Duodenal mucosa (tissue), 2 donors: ENCODE results near the gene TIFAB.

ENCODE experiments used
- H3K27ac ChIP-seq: one replicate; pipeline ENCODE4 v1.7.0; 2013; ENCODE audit warnings: low read depth, low read length
- H3K27me3 ChIP-seq, 2 donors: one replicate each; pipeline ENCODE4 v1.7.0; 2013; ENCODE audit warnings: low read length in 2 of 2, control low read depth in 1 of 2; ENCODE audit not compliant: insufficient read depth in 2 of 2, control insufficient read depth in 1 of 2
- H3K36me3 ChIP-seq, 2 donors: one replicate each; pipeline ENCODE4 v1.7.0; 2013; ENCODE audit warnings: low read length in 2 of 2, control low read depth in 1 of 2; ENCODE audit not compliant: insufficient read depth in 2 of 2, control insufficient read depth in 1 of 2
- H3K4me1 ChIP-seq, 2 donors: one replicate each; pipeline ENCODE4 v1.7.0; 2013; ENCODE audit warnings: low read length in 2 of 2, control low read depth in 1 of 2; ENCODE audit not compliant: insufficient read depth in 2 of 2, control insufficient read depth in 1 of 2
- H3K4me3 ChIP-seq, 2 donors: one replicate each; pipeline ENCODE4 v1.7.0; 2013; ENCODE audit warnings: low read length in 2 of 2, low read depth in 1 of 2
- H3K9ac ChIP-seq, 2 donors: one replicate each; pipeline ENCODE4 v1.7.0; 2013; ENCODE audit warnings: low read length in 2 of 2, low read depth in 1 of 2
- H3K9me3 ChIP-seq, 2 donors: one replicate each; pipeline ENCODE4 v1.7.0; 2013; ENCODE audit warnings: low read length in 2 of 2, control low read depth in 1 of 2; ENCODE audit not compliant: control insufficient read depth in 1 of 2

The TIFAB gene

DNA sequence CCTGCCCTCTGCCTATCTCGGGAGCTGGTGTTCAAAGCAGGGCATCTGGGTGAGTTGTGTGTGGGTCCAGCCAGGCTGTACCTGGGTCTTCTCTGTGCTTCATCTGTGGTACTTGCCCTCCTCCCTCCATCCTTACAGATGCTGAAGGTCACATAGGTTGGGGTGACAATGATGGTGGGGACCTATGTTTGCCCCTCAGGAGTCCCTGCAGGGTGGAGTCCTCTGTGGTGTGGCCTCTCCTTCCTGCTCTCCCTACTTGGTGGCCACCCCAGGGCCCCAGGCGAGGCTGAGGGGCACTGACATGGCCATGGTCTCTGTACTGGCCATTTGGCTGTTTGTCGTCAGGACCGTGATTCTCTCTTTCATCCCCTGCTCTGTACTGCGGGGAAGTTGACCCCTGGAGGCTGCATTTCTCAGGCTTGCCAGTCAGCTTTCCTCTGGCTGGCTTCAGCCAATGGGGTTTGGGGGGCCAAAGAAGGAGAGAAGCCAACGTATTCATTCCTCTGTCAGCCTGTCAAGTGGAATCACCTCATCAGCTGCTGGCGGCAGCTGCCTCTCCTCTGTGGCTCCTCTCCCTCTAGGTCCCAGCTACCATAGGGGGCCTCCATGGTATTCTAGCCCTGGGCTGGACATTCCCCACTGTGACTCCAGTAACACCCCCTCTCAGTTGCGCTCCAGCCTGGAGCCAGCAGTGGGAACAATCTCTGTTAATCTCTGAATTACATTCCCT is 9.6 kb downstream of the TIFAB start:
- Histone ChIP-seq H3K4me3 (no peak overlapping the region), H3K4me1 (peaks cover 11 to 16% of the 10 kb centered on the region in 2 donors), H3K27ac (no peak overlapping the region)

DNA sequence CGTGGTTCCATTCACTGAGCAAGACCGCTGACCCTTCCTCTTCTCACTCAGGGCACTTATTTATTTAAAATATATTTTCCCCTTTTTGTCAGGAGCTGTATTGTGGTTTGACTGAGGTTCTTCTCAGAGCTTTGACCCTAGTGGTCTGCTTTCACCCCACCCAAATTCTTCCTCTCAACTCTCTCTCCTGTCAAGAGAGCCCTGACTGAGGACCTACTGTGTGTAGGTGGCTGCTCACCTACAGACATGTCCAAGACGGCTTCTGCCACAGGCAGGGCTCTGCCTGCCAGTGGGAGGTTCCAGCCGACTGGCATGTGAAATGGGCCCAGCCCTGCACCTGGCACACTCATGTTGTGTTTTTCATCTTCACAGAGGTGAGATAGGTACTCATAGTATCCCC is 10.2 kb downstream of the TIFAB start:
- no peaks in the 10 kb centered on the region for H3K36me3 ChIP-seq
- no peaks in the 10 kb centered on the region for H3K27me3 ChIP-seq
- H3K9me3 ChIP-seq, result no peaks in the 10 kb centered on the region
- no peak overlapping the region for H3K27ac ChIP-seq
- H3K4me3 ChIP-seq, result no peak overlapping the region
- peaks cover 11 to 16% of the 10 kb centered on the region in 2 donors for H3K4me1 ChIP-seq
- H3K9ac ChIP-seq, result no peak overlapping the region

More for the DNA sequence above, 9.6 kb downstream of the TIFAB start:
- Histone ChIP-seq H3K9ac (no peak overlapping the region), H3K9me3 (no peaks in the 10 kb centered on the region), H3K27me3 (no peaks in the 10 kb centered on the region), H3K36me3 (no peaks in the 10 kb centered on the region)

DNA sequence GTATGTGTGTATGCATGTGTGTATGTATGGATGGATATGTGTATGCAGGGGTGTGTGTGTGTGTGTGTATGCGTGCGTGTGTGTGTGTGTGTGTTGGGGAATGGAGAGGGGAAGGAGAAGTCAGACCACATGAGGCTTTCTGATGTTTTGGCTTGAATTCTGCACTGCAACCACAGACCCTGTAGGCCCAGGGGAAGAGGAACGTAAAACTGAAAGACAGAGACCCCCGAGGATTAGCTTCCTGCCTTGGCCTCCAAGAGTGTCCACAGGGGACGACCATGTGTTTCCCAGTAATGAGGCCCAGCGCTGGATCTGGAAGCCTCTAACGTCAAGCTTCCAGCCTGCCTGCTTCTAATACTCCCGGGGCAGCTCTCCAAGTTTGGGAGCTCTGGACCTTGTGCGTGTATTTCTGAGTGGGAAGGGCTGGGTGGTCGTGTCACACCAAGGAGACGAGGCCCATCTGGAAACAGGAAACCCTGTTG is 10.8 kb downstream of the TIFAB start:
- Histone ChIP-seq H3K9me3 (no peaks in the 10 kb centered on the region), H3K27me3 (no peaks in the 10 kb centered on the region), H3K9ac (no peak overlapping the region), H3K36me3 (no peaks in the 10 kb centered on the region), H3K4me3 (no peak overlapping the region), H3K4me1 (peaks cover 11 to 16% of the 10 kb centered on the region in 2 donors), H3K27ac (no peak overlapping the region)

DNA sequence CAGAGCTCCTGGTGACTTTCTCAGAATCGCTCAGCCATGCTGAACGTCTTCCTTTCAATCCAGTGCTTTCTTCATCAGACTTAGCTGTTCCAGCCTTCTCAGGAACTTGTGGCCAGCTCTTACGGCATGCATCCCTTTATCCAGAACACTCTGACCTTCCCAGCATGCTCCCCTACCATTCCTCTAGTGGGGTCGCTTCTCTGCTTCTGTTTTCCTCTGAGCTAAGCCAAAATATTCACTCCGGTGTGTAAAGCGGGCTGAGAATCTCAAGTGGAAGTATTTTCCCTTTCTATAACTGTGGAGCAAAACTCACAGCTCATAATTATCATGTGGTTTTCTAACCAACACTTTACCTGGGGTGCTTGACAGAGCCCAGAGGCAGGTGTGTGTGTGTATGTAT is 11.2 kb downstream of the TIFAB start:
- H3K4me1 ChIP-seq, result peaks cover 11 to 16% of the 10 kb centered on the region in 2 donors
- no peak overlapping the region for H3K9ac ChIP-seq
- H3K4me3 ChIP-seq, result no peak overlapping the region
- H3K36me3 ChIP-seq, result no peaks in the 10 kb centered on the region
- no peak overlapping the region for H3K27ac ChIP-seq
- H3K9me3 ChIP-seq, result no peaks in the 10 kb centered on the region
- no peaks in the 10 kb centered on the region for H3K27me3 ChIP-seq

DNA sequence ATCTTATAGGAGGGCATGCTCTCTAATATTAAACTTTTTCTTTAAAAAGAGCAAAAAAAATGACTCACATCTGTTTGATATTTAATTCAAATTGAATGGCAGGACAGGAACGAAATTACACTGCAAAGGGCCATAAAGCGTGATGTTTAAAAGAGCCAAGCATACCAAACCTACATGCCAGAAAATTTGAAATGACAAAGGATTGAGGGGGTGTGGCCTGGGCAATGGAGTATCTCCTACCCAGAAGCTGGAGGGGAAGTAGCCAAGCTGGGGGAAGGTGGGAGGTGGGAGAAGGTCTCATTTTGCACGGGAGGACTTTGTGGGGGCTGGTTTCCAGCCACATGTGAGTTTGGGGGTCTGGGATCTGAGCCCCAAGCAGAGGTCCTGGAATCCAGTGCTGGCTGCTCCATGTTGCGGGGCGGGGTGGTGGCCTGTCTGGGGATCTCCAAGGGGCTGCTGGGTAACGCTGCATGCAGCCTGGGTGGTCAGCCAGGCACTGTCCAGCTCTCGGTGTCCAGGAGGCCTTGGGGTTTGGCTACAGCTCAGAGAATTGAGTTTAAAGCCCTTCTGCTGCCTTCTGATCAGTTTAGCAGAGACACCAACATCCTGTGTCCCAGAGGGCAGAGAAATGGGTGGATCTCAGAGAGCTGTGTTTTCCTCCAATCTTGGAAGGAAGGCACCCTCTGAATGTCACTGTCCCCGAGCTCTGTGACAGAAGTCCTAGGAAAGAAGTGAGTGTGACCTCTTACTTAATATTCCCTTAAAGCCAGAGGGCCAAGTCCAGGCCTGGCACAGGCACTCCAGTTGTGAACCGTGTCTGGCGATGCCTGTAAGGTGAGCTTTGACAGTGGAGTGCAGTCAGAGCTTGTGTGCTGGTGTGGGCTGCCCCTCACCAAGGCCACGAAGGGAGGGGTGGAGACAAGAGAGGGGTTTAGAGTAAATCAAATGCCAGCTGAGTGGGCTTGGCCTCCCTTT is 12.6 kb downstream of the TIFAB start:
- H3K36me3 ChIP-seq, result no peaks in the 10 kb centered on the region

DNA sequence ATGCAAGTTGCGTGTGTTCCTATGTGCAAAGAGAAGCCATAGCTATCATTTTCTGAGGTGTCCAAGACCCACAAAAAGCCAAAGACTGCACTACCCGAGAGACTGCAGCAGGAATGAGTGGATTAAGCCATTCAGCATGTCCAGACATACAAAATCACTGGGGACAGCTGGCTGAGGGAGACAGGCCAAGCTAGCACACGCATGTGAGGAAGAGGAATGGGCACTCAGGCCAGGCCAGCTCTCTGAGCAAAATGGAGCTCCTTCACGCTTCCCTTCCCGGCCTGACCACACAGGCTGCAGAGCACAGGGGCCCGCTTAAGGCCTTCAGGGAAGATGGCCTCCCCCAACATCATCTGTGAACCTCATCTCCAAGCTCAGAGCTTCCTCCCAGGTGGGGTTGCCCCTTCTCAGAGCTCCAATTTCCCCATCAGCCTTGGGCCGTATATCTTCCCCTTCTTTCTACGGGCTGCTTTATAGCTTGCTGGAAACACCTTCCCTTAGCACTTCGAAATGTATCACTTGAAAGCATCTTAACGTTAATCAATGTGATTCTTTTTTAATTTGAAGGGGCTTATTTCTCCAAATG is 13.4 kb downstream of the TIFAB start:
- peaks cover 11 to 22% of the 10 kb centered on the region in 2 donors for H3K4me1 ChIP-seq
- H3K4me3 ChIP-seq, result no peak overlapping the region
- H3K9me3 ChIP-seq, result no peaks in the 10 kb centered on the region
- H3K9ac ChIP-seq, result no peak overlapping the region
- no peaks in the 10 kb centered on the region for H3K27me3 ChIP-seq
- H3K36me3 ChIP-seq, result no peaks in the 10 kb centered on the region
- H3K27ac ChIP-seq, result no peak overlapping the region

More for the DNA sequence above, 12.6 kb downstream of the TIFAB start:
- no peaks in the 10 kb centered on the region for H3K27me3 ChIP-seq
- no peak overlapping the region for H3K27ac ChIP-seq
- peaks cover 11 to 22% of the 10 kb centered on the region in 2 donors for H3K4me1 ChIP-seq
- H3K4me3 ChIP-seq, result no peak overlapping the region
- no peaks in the 10 kb centered on the region for H3K9me3 ChIP-seq
- H3K9ac ChIP-seq, result no peak overlapping the region

DNA sequence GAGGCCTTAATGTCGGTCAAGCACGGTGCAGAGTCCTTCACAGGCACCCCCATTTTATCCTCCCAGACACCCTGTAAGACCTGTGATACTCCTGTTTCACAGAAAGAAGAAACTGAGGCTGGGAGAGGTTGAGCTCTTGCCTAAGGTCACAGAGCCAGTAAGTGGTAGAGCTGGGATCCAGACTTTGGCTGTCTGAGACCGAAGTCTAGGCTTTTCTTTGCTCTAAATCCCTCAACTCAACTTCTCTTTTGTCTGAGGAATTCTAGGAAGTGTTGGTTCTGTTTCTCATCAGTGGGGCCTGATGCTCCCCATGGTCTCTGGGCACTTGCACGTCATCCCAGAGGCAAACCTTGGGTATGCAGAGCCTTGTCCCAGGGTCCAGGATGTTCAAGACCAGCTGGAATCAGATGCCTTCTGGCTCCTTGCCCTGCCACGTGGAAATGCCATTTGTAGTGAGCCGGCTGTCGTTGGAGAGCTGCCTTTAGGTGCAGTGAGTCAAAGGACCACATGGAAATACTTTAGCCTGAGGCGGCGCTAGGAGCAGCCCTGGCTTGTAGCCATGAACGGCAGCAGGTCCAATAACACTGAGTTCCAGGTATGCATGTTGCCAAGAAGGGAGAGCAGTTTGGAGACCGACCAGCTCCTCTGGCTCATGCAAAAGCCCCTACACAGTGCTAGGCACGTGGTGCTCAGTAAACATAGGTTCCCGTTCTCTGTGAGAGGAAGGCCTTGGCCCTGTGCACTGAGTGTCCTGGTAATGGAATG is 14.2 kb downstream of the TIFAB start:
- H3K4me1 ChIP-seq, result peaks cover 11 to 22% of the 10 kb centered on the region in 2 donors
- no peak overlapping the region for H3K9ac ChIP-seq
- H3K9me3 ChIP-seq, result no peaks in the 10 kb centered on the region
- no peak overlapping the region for H3K27ac ChIP-seq
- H3K27me3 ChIP-seq, result no peaks in the 10 kb centered on the region
- no peaks in the 10 kb centered on the region for H3K36me3 ChIP-seq
- H3K4me3 ChIP-seq, result no peak overlapping the region

DNA sequence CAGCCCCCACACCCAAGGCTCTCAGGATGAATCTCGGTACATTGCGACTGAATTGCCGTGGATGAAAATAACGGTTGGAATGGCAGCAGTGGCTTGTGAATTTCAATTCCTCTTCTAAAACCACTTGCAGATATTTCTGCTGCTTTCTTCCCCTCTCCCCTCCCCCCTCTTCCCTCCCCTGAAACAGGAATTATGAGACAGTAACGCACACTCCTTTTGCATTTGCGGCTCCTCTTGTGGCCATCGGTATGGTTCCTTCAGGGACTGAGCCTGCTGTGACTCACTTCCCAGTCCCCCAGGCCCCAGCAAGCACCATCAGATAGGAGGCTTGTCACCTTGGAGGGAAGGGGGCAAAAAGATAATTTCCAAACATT is 14.7 kb downstream of the TIFAB start:
- Histone ChIP-seq H3K27ac (no peak overlapping the region), H3K36me3 (no peaks in the 10 kb centered on the region), H3K4me3 (no peak overlapping the region), H3K9me3 (no peaks in the 10 kb centered on the region), H3K27me3 (no peaks in the 10 kb centered on the region), H3K4me1 (peaks cover 11 to 22% of the 10 kb centered on the region in 2 donors), H3K9ac (no peak overlapping the region)

DNA sequence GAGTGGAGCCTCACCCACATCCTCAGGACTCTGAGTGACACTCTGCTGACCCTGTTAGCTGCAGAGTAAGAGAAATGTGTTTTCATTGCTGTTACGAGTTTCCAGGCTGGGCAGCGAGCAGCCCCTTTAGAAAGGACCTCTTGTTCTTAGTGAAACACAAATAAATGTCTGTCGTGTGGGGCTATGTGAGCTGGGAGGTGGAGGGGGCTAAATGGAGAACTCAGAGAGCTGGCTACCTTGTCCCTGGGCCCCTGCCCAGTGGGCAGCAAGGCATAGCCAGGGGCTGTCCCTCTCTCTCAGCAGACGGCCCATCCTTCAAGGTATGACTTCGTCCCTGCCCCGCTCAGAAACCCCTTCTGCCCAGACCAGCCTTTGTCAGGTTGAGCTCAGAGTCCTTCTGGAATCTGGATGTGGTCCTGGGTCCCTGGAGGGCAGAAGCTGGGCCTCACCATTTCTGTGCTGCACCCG is 15.2 kb downstream of the TIFAB start:
- H3K27me3 ChIP-seq, result no peaks in the 10 kb centered on the region
- peaks cover 11 to 22% of the 10 kb centered on the region in 2 donors for H3K4me1 ChIP-seq
- H3K36me3 ChIP-seq, result no peaks in the 10 kb centered on the region
- no peak overlapping the region for H3K4me3 ChIP-seq
- H3K9me3 ChIP-seq, result no peaks in the 10 kb centered on the region
- no peak overlapping the region for H3K27ac ChIP-seq
- H3K9ac ChIP-seq, result no peak overlapping the region
